Frontal cortex (tissue), 4 donors: ENCODE measurements around the gene CCNO. TPM values are rescaled to one million over a fixed set of nuclear protein-coding genes. Genes with fewer than 3 reads are reported as not detected.
A peak's percentile ranks its signal among the peaks of the same experiment; 100 is the strongest.

ENCODE experiments used
- DNase-seq, 2 donors: peaks; one replicate each; pipeline ENCODE4 v3.0.0; 2012; ENCODE audit warnings: low spot score in 2 of 2
- FAIRE-seq: peaks from 2 replicates; lab custom pipeline; 2012; peaks lifted over from hg19 to GRCh38; lab: Jason Lieb, UNC
- total RNA-seq: library from RNA; depleted of rRNA; stranded (reverse); fragments of >200 nt; gene quantifications from one replicate; pipeline ENCODE4 v1.2.3, GENCODE V29; 2014
- donor health status: control.
- donor health status: control.
- donor health status: control.

Gene CCNO
- total RNA-seq, 1 donor from 2014 or later: not detected

DNA sequence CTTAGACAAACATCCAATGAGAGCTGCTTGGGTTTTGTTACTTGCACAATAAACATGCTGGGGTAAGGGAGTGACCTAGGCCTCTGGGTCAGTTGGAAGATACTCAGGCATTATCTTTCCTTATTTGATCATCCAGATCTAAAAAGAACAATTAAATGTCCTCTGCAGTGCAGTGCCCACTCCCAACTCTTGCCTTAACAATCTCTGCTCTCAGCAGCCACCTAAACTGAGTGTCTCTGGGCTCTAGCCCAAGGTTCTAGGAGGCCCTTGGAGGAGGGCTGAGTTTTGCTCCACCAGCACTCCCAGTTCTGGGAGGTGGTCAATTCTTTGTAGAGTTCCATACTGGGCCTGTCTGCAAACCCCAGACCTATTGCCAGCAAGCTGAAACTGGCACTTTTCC is 8.1 kb downstream of the CCNO start:
- DNase-seq: no peak
- no peak for FAIRE-seq

DNA sequence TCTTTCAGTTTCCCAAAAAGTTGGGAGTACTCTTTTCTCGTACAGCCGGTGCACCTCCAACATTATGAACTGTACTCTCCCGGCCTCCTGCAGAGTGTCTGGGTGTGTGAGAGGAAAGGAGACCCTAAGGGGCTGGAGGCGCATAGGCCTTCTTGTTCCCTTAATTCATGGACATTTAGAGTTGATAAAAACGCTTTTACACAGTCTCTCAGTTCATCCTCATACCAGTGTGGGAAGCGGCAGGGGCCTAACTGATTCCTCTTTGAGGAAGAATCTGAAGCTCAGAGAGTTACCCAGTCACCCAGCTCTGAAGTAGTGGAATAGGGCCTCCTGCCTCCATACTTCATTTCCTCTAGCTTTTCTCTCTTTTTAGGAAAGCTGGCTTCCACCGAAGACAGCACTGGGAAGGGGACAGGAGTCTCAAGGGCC is 9.6 kb downstream of the CCNO start:
- FAIRE-seq: no peak

DNA sequence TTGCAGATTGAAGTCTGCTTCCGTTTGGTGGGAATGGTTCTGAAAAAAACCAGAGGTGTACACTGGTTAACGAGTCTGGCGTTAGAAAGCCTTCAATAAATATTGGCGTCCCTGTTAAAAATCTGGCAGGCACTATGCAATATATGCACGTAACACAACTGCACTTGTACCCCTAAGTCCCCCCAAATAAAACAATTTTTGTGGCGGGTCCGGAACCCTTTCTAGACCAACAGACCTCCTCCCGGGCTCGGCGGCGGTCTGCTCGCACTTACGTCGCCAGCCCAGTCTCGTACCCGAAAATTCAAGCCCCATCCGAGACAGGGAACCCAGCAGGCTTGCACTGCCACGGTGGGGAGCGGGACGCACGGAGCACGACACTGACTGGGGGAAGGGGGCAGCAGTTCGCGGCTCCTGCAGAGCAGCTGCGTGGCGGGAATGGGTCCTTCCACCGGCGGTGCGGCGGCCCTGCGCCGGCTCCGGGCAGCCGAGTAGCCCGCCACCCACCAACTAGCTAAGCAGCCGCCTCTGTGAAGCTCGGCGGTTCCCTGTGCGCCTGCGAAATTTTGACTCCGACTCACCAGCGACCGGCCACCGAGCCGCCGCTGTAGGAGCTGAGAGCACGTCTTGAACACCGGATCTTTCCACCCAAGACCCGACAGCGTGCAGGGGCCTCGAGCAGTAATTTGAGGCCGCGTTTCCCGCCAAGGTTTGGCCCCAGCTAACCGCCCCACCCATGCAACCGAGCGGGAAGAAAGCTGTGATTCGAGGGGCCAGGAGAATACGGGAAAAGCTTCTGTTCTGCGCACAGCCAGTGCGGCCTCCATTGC is 10.2 kb downstream of the CCNO start:
- peak; percentile 13 to 22 for DNase-seq
- FAIRE-seq: no peak

More for the DNA sequence above, 9.6 kb downstream of the CCNO start:
- peak; percentile 10 to 28 for DNase-seq

DNA sequence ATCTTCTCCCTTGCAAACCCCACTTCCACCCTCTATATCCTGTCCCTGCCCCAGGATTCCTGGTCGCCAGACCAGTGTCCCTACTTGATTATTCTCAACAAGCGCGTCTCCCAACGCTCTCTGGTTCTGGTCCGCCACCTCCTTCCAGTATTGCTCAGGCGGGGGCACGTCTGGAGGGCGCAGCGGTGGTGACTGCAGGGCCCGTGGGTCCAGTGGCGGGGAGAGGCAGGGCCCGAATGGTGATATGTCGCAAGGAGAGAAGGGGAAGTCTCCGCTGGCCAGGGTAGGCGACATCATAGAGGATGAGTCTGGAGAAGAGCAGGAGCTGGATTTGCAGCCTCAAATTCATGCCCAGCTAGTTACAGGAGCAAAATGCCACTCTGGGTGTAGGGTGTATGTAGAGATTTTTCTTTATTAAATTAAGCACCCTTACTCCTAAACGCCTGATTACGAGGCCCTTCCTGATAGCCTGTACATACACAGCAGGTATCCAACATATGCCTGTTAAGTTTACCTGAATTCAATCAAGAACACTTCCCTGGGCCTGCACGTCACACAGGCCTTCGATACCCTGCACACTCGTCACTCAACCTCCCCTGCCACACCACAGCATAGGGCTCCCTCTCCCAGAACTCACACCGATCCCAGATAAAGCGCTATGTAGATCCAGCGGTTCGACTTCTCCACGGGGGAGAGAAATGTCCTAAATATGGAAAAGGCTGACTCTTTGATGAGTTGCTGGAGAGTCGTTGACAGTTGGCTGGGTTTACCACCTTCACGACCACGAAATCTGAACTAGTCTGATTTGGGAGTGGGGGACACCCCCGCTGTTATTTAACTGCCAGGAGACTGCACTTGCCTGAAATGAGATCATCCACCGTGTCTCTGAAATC is 11.1 kb downstream of the CCNO start:
- FAIRE-seq: no peak
- DNase-seq: peak in 1 of 2 donors; percentile 14

DNA sequence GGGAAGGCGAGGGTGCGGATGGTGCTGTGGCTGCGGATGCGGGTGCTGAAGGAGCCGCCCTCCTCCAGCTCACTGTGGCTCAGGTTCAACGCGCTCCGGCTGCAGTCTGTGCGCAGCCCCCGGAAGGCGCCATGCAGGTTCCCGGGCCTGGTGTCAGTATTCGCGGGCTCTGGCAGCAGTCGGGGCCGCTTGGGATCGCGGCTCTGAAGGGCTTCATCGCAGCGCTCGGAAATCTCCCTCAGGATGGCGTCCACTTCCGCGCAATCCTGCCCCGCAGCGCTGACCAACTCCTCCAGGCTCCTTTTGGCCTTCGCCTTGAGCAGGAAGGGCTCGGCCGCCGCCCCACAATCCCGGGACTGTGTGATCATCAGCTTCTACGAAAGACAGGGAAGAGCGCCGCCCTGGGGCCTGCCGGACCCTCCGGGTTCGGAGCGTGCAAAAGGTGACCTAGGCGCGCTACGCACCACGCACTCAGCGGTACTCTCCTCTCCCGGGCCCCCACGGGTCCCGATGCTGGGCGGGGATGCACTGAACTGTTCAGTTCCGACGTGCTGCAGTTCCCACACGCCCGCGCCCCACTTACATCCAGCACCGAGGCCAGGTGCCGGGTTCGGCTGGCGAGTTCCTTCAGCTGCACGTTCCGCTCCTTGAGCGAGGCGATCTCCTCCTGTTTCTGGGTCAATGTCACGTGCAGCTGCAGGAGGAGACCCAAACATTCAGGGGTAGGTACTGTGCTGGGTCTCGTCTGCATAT is 12.8 kb downstream of the CCNO start:
- FAIRE-seq: no peak
- DNase-seq: peak in 1 of 2 donors; percentile 19

DNA sequence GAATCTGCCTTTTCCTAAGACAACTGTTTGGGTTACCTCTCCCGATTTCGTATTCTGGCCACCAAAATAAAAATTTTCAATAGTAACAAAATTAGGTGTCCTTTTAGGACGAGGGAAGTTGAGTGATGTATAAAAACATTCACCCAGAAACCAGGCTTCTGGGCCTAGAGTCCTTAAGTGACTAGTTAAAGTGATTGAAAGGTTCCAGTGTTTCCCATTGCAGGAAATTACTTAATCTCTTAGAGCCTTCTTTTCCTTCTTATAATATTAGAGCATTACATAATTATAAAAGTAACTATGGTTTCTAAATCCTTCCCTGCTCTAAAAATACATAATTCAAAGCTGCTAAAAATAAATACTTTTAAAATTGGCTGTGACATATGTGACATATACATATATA is 13.6 kb downstream of the CCNO start:
- FAIRE-seq: no peak
- DNase-seq: no peak

DNA sequence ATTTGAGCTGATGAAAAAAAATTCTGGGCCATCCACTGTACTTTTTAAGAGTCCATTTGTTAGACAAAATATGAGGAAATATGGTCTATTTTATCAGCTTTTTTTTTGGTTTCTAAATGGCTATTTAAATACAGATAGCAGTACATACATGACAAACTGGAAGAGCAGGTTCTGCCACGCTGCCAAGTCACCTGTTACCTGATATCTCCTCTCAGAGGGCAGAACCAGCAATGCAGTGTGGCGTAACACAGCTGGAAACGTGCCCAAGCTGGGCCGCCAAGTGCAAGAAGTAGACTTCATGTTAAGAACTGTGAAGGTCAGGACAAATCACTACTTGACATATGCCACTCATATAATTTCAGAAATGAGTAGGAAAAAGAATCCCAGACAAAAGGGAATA is 14.4 kb downstream of the CCNO start:
- no peak for DNase-seq
- no peak for FAIRE-seq

DNA sequence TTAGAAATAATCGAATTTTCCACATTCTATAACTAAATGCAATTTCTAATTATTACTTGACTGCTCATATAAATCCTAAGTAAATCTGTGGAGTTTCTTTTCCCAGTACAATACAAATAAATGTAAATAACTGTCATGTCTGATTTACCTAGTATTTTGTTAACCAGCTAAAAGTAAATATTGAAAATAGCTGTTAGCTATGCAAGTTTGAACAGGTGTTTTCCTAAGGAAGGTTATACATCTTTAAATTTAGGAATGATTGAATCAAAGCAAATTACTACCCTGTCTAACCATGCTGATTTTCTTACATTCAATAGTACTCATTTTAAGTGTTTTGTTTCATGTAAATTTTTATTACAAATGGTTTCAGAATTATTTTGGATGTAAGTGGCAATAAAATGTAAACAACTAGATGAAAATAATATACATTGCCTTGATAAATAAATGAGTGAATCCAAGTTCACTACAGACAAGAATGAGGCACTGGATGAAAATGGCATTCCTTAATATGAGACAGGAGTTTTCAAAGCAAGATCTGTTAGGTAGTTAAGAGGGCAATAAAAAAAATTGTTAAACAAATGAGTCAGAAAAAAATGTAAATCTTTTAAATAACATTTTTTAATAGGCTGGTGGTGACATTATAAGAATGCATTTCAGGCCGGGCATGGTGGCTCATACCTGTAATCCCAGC is 22.1 kb downstream of the CCNO start:
- DNase-seq (no peak), FAIRE-seq (no peak)

DNA sequence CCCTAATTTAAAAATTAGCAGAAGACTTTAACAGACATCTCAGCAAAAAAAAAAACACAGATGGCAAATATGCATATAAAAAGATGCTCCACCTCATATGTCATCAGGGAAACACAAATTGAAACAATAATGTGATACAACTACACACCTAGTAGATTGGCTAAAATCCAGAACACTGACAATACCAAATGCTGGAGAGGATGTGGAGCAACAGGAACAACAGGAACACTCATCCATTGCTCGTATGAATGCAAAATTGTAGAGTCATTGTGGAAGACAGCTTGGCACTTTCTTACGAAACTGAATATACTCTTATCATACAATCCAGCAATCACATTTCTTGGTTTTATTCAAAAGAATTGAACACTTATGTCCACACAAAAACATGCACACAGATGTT is 28.4 kb downstream of the CCNO start:
- DNase-seq (no peak), FAIRE-seq (no peak)

DNA sequence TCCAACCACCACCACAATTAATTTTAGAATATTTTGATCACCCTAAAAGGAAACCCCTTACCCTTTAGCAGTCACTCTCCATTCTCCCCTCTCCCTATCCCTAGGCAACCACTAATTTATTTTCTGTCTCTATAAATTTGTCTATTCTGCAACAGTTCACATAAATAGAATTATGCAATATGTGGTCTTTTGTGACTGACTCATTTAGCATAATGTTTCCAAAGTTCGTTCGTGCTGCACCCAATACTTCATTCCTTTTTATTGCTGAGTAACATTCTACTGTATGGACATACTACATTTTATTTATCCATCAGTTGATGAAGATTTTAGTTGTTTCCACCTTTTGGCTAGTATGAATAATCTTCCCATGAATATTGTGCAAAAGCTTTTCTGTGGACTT is 42.2 kb downstream of the CCNO start:
- FAIRE-seq: no peak
- no peak for DNase-seq

DNA sequence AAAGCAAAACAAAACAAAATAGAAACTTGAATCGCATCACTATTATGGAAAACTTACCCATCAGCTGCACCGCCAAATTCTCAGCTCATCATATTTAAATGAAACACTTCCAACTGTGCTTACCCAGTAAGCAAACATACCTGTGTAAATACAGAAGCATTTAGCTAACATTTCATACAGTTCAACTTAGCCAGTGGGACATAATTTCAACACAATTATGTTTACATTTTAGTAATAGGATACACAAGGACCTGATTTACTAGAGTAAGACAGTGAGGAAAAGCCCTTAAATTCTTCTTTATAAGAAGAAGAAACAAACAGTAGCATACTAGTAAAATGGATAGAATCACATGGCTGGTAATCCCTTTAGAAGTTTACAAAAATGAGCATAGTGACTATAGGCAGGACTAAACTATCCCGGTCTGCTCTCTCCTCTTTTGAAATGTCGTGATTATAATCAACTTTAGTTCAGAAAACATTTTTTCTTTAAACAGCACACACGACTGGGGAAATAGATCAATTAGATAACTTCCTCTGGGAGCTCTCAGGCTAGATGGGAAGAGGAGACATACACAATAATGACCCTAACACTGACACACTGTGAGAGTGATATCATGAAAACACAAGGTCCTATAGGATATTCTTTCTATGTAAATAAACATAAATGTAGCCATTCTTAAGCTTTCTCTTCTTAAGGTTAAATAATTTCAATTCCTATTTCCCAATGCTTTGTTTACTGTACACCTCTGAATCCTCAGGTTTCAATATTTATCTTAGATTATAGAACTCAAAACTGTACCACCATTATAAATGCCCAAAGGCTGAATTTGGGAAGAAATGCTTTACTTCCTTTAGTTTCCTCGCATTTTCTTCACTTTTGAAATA is 44.5 kb downstream of the CCNO start:
- FAIRE-seq: no peak

DNA sequence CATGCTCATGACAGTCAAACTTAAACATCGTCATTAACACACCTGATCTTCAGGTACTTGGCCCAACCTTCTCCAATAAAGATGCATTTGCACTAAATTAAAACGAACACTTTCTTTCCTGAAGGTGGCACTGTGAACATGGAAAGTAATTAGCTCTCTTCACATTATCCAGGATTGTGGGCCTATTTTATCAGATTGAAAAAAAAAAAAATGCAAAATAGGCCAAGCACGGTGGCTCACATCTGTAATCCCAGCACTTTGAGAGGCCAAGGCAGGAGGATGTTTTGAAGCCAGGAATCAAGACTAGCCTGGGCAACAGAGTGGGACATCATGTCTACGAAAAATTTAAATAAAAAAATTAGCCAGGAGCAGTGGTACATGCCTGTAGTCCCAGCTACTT is 46.0 kb downstream of the CCNO start:
- DNase-seq (no peak), FAIRE-seq (no peak)

More for the DNA sequence above, 44.5 kb downstream of the CCNO start:
- DNase-seq: no peak

Other genes starting within 250 kb of the CCNO start
- gene ESM1, start 248.0 kb downstream of the CCNO start, total RNA-seq: not detected
- gene GZMK, start 209.4 kb downstream of the CCNO start, total RNA-seq: not detected
- 0.41 TPM for gene GZMA, start 131.0 kb downstream of the CCNO start, total RNA-seq
- gene GPX8, start 73.4 kb downstream of the CCNO start, total RNA-seq: 1.2 TPM
- gene CDC20B, start 60.4 kb downstream of the CCNO start, total RNA-seq: not detected
- not detected for gene MCIDAS, start 6.3 kb downstream of the CCNO start, total RNA-seq
- gene DHX29, start 74.1 kb upstream of the CCNO start, total RNA-seq: 60.7 TPM
- gene MTREX, start 74.4 kb upstream of the CCNO start, total RNA-seq: 125 TPM